Panc1 (cell line): ENCODE results near the gene HES4. TPM values are rescaled to one million over a fixed set of nuclear protein-coding genes. Genes with fewer than 3 reads are reported as not detected.

Experiments
- ATAC-seq: fragments of 200-7000 bp; cut with Tn5 transposase; 2 replicates; pipeline ENCODE4 v1.9.1; 2020; ENCODE audit warnings: mild to moderate bottlenecking, moderate library complexity
- BruUV-seq: library from RNA; stranded (reverse); fragments of 400-500 nt; replicated peaks from 2 replicates; lab custom pipeline; 2021; lab: Mats Ljungman, UMichigan
- CTCF ChIA-PET: fragments of 300-600 bp; sonication (Branson Sonifier 250); formaldehyde crosslinking; loops from one replicate; lab custom pipeline; 2022; ENCODE audit warnings: antibody characterized with exemption; lab: Charles Lee
- POLR2A ChIA-PET: fragments of 300-600 bp; sonication (Branson Sonifier 250); formaldehyde crosslinking; loops from one replicate; lab custom pipeline; 2022; ENCODE audit warnings: antibody characterized with exemption; lab: Charles Lee
- DNase-seq: peaks from one replicate; pipeline ENCODE4 v3.0.0-alpha.2; 2010; ENCODE audit warnings: low read depth, low spot score
- H3K27ac ChIP-seq: 2 replicates; pipeline ENCODE4 v1.5.1; 2011; ENCODE audit warnings: mild to moderate bottlenecking, low read length, inconsistent platforms
- H3K27me3 ChIP-seq: fragments of 200-500 bp; sonication (Bioruptor generic); 2 replicates; pipeline ENCODE4 v1.6.0; 2014; ENCODE audit warnings: low read length, inconsistent platforms; ENCODE audit not compliant: control insufficient read depth, insufficient read depth
- H3K36me3 ChIP-seq: fragments of 200-500 bp; sonication (Bioruptor generic); 2 replicates; pipeline ENCODE4 v1.5.1; 2014; ENCODE audit warnings: inconsistent platforms, mild to moderate bottlenecking, low read length, moderate library complexity; ENCODE audit not compliant: control insufficient read depth, insufficient read depth
- H3K4me1 ChIP-seq: 2 replicates; pipeline ENCODE4 v1.5.1; 2011; ENCODE audit warnings: inconsistent platforms, mild to moderate bottlenecking, low read length, moderate library complexity; ENCODE audit not compliant: control insufficient read depth, insufficient read depth
- H3K4me3 ChIP-seq, 2 experiments: 2 replicates each; pipeline ENCODE4 v1.5.1; 2011 to 2012; ENCODE audit warnings: low read depth in 2 of 2, low read length in 2 of 2, mild to moderate bottlenecking in 2 of 2, inconsistent platforms in 1 of 2, moderate library complexity in 1 of 2
- H3K9me3 ChIP-seq: fragments of 200-500 bp; sonication (Bioruptor generic); 2 replicates; pipeline ENCODE4 v1.5.1; 2014; ENCODE audit warnings: low read depth, mild to moderate bottlenecking, inconsistent platforms, low read length, moderate library complexity; ENCODE audit not compliant: control insufficient read depth, insufficient read depth
- CTCF ChIP-seq: fragments of 450-650 bp; IDR thresholded peaks from 2 replicates; pipeline ENCODE4 v1.5.1; 2017; ENCODE audit warnings: mild to moderate bottlenecking
- POLR2AphosphoS5 ChIP-seq: IDR thresholded peaks from 2 replicates; pipeline ENCODE4 v1.6.1; 2012; ENCODE audit warnings: mild to moderate bottlenecking, low read depth, low read length, moderate library complexity
- REST ChIP-seq, 2 experiments: IDR thresholded peaks; 2 replicates each; pipeline ENCODE4 v1.6.1; 2011 to 2012; ENCODE audit warnings: low read depth in 2 of 2, control low read depth in 1 of 2, low read length in 1 of 2, mild to moderate bottlenecking in 1 of 2, moderate library complexity in 1 of 2; ENCODE audit not compliant: insufficient read depth in 1 of 2
- SIN3A ChIP-seq: IDR thresholded peaks from 2 replicates; pipeline ENCODE4 v1.6.1; 2012; ENCODE audit warnings: low read depth, mild to moderate bottlenecking, low read length, moderate library complexity, borderline replicate concordance; ENCODE audit not compliant: insufficient read depth
- TCF7L2 ChIP-seq: IDR thresholded peaks from 2 replicates; pipeline ENCODE4 v1.6.1; 2011; ENCODE audit warnings: mild to moderate bottlenecking, low read depth, low read length, inconsistent platforms
- in situ Hi-C: cut with HindIII; loops from 2 replicates; pipeline ENCODE4 v1.10.0; 2016; ENCODE audit warnings: low sequenced_read_pairs, low pct_unique_long_range_greater_than_20kb
- intact Hi-C: fragments of 100-400 bp; cut with micrococcal nuclease; formaldehyde crosslinking; loops from one replicate; pipeline ENCODE4 v1.10.0; 2022; ENCODE audit not compliant: unreplicated experiment
- total RNA-seq: library from RNA; stranded (reverse); gene quantifications from one replicate; pipeline ENCODE4 v1.2.1, GENCODE V29; 2021; ENCODE audit not compliant: unreplicated experiment

Gene HES4
- total RNA-seq, 1 experiment from 2014 or later: 74.2 TPM

- Histone ChIP-seq H3K27me3 (no peaks in the 10 kb centered on the region), H3K4me1 (peaks cover 4% of the 10 kb centered on the region; the same call in 1 of the 2 replicates), H3K4me3 (peak overlapping the region; percentile 53 to 61), H3K9me3 (no peaks in the 10 kb centered on the region), H3K27ac (peak overlapping the region; percentile 70; the same call in 1 of the 2 replicates), H3K36me3 (no peaks in the 10 kb centered on the region)
- no TSS peak for BruUV-seq
- in situ Hi-C loops: no loop called here
- intact Hi-C loops: no loop called here
- CTCF ChIA-PET: interaction anchor here (0.7 to 1.4 kb wide), 2 partner anchors 37 to 71 kb away, joined by 3 to 7 read pairs; no protein-coding TSS in a partner anchor
- DNase-seq (no peak), ATAC-seq (peak; percentile 94)
- TF ChIP-seq SIN3A (peak; percentile 75; the same call in 1 of the 2 replicates), POLR2AphosphoS5 (peak; percentile 45), REST (IDR thresholded peaks at IDR 0.05; ENCODE audit: insufficient read depth in 1 of 2, low read depth in 2 of 2, low read length in 1 of 2) (no peak), CTCF (peak; percentile 94), TCF7L2 (no peak)
- POLR2A ChIA-PET: interaction anchor here (0.6 to 0.7 kb wide), 3 partner anchors 9 to 334 kb away, joined by 3 to 4 read pairs (median 4); no protein-coding TSS in a partner anchor
These were observed 23.8 kb downstream of the HES4 start for GRCh38 chr1:975896-976683.

GRCh38 chr1:975365-975764 is 24.5 kb downstream of the HES4 start:
- H3K9me3 ChIP-seq: no peaks in the 10 kb centered on the region
- TF ChIP-seq SIN3A (no peak), TCF7L2 (no peak), CTCF (no peak), POLR2AphosphoS5 (no peak), REST (IDR thresholded peaks at IDR 0.05; ENCODE audit: insufficient read depth in 1 of 2, low read depth in 2 of 2, low read length in 1 of 2) (no peak)
- DNase-seq: no peak
- ChIA-PET POLR2A (no interaction called here), CTCF (interaction anchor here (0.5 to 1.4 kb wide), 2 partner anchors 70 to 94 kb away, joined by 3 to 7 read pairs; no protein-coding TSS in a partner anchor)
- H3K4me1 ChIP-seq: 0 out of 2 replicates have a peak, but pooled peaks cover 4% of the 10 kb centered on the region
- no peak overlapping the region for H3K27ac ChIP-seq
- in situ Hi-C loops (no loop called here), intact Hi-C loops (no loop called here)
- peak overlapping the region in 1 of 2 experiments; percentile 61; a peak in 3 of 4 replicates for H3K4me3 ChIP-seq
- H3K36me3 ChIP-seq: no peaks in the 10 kb centered on the region
- BruUV-seq: TSS peak; percentile 80
- H3K27me3 ChIP-seq: no peaks in the 10 kb centered on the region
- no peak for ATAC-seq
